GM12892 (cell line): Measurements from ENCODE around the gene ADRA2A.

Experiments used
- DNase-seq: peaks from one replicate; pipeline ENCODE4 v3.0.0; 2011; ENCODE audit not compliant: insufficient read length
- FAIRE-seq: peaks from 2 replicates; lab custom pipeline; 2011; peaks lifted over from hg19 to GRCh38; lab: Jason Lieb, UNC
- POLR2A ChIP-seq: IDR thresholded peaks from 2 replicates; pipeline ENCODE4 v1.6.1; 2011; ENCODE audit warnings: low read depth, low read length, control low read depth
- POLR2AphosphoS5 ChIP-seq: IDR thresholded peaks from 2 replicates; pipeline ENCODE4 v1.6.1; 2011; ENCODE audit warnings: low read depth, low read length, control low read depth
- TAF1 ChIP-seq: IDR thresholded peaks from 2 replicates; pipeline ENCODE4 v1.6.1; 2011; ENCODE audit warnings: low read depth, mild to moderate bottlenecking, control low read depth, low read length, borderline replicate concordance

ADRA2A gene

GRCh38 chr10:111077479-111077784 lies 603 bp downstream of the ADRA2A start:
- DNase-seq (no peak), FAIRE-seq (no peak)
- TF ChIP-seq POLR2A: no peak
- no peak for TF ChIP-seq TAF1
- TF ChIP-seq POLR2AphosphoS5: no peak

DNA sequence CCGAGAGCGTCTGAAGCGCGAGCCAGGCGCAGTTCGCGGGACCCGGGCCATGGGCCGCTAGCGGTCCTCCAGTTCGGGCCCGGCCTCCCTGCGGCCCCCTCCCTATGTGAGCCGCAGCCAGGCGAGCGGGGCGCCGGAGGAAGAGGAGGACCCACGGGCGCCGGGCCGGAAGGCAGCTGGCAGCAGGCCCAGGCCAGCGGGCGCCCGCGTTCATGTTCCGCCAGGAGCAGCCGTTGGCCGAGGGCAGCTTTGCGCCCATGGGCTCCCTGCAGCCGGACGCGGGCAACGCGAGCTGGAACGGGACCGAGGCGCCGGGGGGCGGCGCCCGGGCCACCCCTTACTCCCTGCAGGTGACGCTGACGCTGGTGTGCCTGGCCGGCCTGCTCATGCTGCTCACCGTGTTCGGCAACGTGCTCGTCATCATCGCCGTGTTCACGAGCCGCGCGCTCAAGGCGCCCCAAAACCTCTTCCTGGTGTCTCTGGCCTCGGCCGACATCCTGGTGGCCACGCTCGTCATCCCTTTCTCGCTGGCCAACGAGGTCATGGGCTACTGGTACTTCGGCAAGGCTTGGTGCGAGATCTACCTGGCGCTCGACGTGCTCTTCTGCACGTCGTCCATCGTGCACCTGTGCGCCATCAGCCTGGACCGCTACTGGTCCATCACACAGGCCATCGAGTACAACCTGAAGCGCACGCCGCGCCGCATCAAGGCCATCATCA lies 1.1 kb downstream of the ADRA2A start:
- TF ChIP-seq POLR2A (no peak), TAF1 (no peak), POLR2AphosphoS5 (no peak)
- DNase-seq: no peak
- FAIRE-seq: no peak

- DNase-seq (no peak), FAIRE-seq (no peak)
- TF ChIP-seq POLR2A (no peak), POLR2AphosphoS5 (no peak), TAF1 (no peak)
These were observed 1.8 kb downstream of the ADRA2A start for GRCh38 chr10:111078505-111079185.

GRCh38 chr10:111079241-111079760 lies 2.5 kb downstream of the ADRA2A start:
- no peak for DNase-seq
- TF ChIP-seq POLR2A (no peak), TAF1 (no peak), POLR2AphosphoS5 (no peak)
- no peak for FAIRE-seq

DNA sequence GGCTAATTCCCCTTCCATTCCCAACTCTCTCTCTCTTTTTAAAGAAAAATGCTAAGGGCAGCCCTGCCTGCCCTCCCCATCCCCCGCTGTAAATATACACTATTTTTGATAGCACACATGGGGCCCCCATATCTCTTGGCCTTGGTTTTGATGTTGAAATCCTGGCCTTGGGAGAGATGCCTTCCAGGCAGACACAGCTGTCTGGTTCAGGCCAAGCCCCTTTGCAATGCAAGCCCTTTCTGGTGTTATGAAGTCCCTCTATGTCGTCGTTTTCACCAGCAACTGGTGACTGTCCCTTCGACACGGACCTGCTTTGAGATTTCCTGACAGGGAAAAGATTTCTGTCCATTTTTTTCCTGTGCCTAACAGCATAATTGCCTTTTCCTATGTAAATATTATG lies 3.0 kb downstream of the ADRA2A start:
- DNase-seq (no peak), FAIRE-seq (no peak)
- TF ChIP-seq TAF1: no peak
- TF ChIP-seq POLR2A: no peak
- no peak for TF ChIP-seq POLR2AphosphoS5

DNA sequence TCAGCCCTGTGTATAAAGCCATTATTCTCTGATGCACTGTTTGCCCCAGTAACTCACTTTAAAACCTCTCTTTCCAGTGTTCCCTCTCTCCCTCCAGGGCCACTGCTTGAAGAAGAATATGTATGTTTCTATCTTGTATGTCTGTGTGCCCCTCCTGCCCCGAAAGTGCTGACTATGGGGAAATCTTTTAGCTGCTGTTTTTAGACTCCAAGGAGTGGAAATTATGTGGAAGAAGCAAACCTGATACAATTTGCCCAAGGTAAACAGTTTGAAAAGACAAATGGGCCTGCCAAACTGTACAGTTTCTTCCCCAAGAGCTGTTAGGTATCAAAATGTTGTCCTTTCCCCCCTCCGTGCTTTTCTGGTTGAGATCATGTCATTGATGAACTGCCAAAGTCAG lies 3.4 kb downstream of the ADRA2A start:
- no peak for DNase-seq
- TF ChIP-seq POLR2A (no peak), POLR2AphosphoS5 (no peak), TAF1 (no peak)
- FAIRE-seq: no peak

GRCh38 chr10:111081595-111081994 lies 4.8 kb downstream of the ADRA2A start:
- DNase-seq: no peak
- TF ChIP-seq TAF1 (no peak), POLR2AphosphoS5 (no peak), POLR2A (no peak)
- no peak for FAIRE-seq

- TF ChIP-seq TAF1: no peak
- TF ChIP-seq POLR2AphosphoS5: no peak
- no peak for TF ChIP-seq POLR2A
- FAIRE-seq: no peak
- DNase-seq: no peak
These were observed 5.5 kb downstream of the ADRA2A start for GRCh38 chr10:111082102-111082975.

GRCh38 chr10:111083222-111084095 lies 6.6 kb downstream of the ADRA2A start:
- TF ChIP-seq POLR2AphosphoS5: no peak
- TF ChIP-seq TAF1: no peak
- TF ChIP-seq POLR2A: no peak
- FAIRE-seq (no peak), DNase-seq (no peak)

DNA sequence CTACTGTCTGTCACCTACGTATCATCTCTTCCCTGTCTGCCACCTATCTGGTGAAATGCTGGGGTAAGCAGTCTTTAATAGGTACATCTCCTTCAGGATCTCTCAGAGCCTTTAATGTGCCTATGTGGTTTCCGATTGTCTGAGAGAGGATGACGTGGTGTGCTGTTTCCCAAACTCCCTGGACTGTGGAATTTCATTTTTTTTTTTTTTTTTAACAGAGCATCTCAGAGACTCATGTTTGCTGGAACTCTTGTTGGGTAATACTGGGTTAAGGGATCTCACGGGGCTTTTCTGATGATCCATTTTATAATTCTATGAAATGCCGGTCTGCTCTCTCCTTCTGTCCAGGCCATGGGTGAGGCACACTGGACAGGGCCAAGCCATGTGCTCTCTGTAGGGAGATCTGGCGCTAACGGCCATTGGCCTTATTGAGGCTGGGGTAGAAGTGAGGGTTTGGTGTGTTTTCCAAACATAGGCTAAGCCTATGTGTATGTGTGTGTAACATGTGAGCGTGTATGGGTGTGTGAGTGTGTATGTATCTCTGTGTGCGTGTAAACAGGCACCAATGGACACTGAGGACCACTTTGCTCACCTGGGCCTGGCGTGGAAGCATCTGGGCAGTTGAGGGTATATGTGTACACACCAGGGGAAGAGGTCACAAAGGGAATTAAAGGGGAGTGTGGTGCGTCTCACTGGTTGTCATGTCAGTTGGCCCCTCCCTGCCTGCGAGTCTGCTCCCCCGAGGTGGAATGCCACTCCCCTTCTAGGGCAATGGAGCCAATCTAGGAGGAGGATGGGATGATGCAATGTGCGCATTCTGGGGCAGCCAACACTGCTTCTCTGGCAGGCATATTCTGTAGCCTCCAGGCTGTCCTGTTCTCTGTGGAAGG lies 7.8 kb downstream of the ADRA2A start:
- TF ChIP-seq TAF1: no peak
- DNase-seq (no peak), FAIRE-seq (no peak)
